Measurements from ENCODE around the gene ARIH2.
"Not testable (repeated sequence)": the region's sequence is repeated elsewhere in the genome, so short reads cannot be mapped to it uniquely, and the experiment has no call there.

ARIH2 gene

GRCh38 chr3:49007068-49007770 is 88.6 kb downstream of the ARIH2 start, which contains the start of gene WDR6:
Gene WDR6, plus strand, starts transcription at chr3:49007391. Its CDS starts 41 bp downstream, at chr3:49007432.
- Mint-ChIP-seq H3K27me3 (no peaks in the 10 kb centered on the region), H3K36me3 (peaks cover 31% of the 10 kb centered on the region), H3K9me3 (no peaks in the 10 kb centered on the region), H3K4me3 (peak within 1 kb of the TSS; percentile 98), H3K4me1 (peaks cover 38% of the 10 kb centered on the region), H3K27ac (peak within 1 kb of the TSS; percentile 99)
- CTCF ChIA-PET: interaction anchor here (0.6 to 5.2 kb wide), 9 partner anchors 11 to 261 kb away, joined by 3 to 62 read pairs (median 4); partner anchors contain the start of genes DALRD3, NDUFAF3 and P4HTM
- DNase-seq: peak; percentile 99

GRCh38 chr3:49007771-49008528 is 89.3 kb downstream of the ARIH2 start:
- H3K27me3 Mint-ChIP-seq: no peaks in the 10 kb centered on the region
- H3K4me3 Mint-ChIP-seq: peak overlapping the region; percentile 98
- peaks cover 30% of the 10 kb centered on the region for H3K4me1 Mint-ChIP-seq
- peak overlapping the region; percentile 99 for H3K27ac Mint-ChIP-seq
- no peaks in the 10 kb centered on the region for H3K9me3 Mint-ChIP-seq
- peaks cover 29% of the 10 kb centered on the region for H3K36me3 Mint-ChIP-seq
- CTCF ChIA-PET: interaction anchor here (0.6 to 5.2 kb wide), 9 partner anchors 11 to 89 kb away, joined by 3 to 62 read pairs (median 4); partner anchors contain the start of genes DALRD3, IMPDH2, NDUFAF3 and P4HTM
- DNase-seq: peak; percentile 92

- Mint-ChIP-seq H3K36me3 (peaks cover 29% of the 10 kb centered on the region), H3K4me1 (peaks cover 27% of the 10 kb centered on the region), H3K27ac (peak overlapping the region; percentile 99), H3K4me3 (peak overlapping the region; percentile 98)
- not testable (repeated sequence) for H3K27me3 Mint-ChIP-seq, H3K9me3 Mint-ChIP-seq, DNase-seq
- CTCF ChIA-PET: interaction anchor here (1.0 to 5.2 kb wide), 5 partner anchors 10 to 85 kb away, joined by 3 to 62 read pairs (median 11); partner anchors contain the start of genes DALRD3, IMPDH2, NDUFAF3 and P4HTM
Observed at GRCh38 chr3:49008627-49009026, 90.0 kb downstream of the ARIH2 start.

GRCh38 chr3:49009396-49009795 is 90.8 kb downstream of the ARIH2 start:
- H3K4me3 Mint-ChIP-seq: peak overlapping the region; percentile 6
- no peaks in the 10 kb centered on the region for H3K9me3 Mint-ChIP-seq
- peaks cover 31% of the 10 kb centered on the region for H3K4me1 Mint-ChIP-seq
- peaks cover 29% of the 10 kb centered on the region for H3K36me3 Mint-ChIP-seq
- CTCF ChIA-PET: interaction anchor here (1.2 to 5.2 kb wide), 3 partner anchors 9 to 84 kb away, joined by 3 to 62 read pairs (median 46); partner anchors contain the start of genes DALRD3, NDUFAF3 and P4HTM
- DNase-seq: no peak
- H3K27ac Mint-ChIP-seq: peak overlapping the region; percentile 7
- H3K27me3 Mint-ChIP-seq: no peaks in the 10 kb centered on the region

GRCh38 chr3:49012441-49013017 is 93.9 kb downstream of the ARIH2 start:
- peaks cover 35% of the 10 kb centered on the region for H3K4me1 Mint-ChIP-seq
- no peak overlapping the region for H3K4me3 Mint-ChIP-seq
- DNase-seq: no peak
- CTCF ChIA-PET: interaction anchor here (0.6 to 5.0 kb wide), 6 partner anchors 9 to 969 kb away, joined by 3 to 41 read pairs (median 5); partner anchors contain the start of genes NDUFAF3 and P4HTM
- H3K36me3 Mint-ChIP-seq: peaks cover 37% of the 10 kb centered on the region
- no peak overlapping the region for H3K27ac Mint-ChIP-seq
- no peaks in the 10 kb centered on the region for H3K27me3 Mint-ChIP-seq
- H3K9me3 Mint-ChIP-seq: no peaks in the 10 kb centered on the region

GRCh38 chr3:49013113-49013737 is 94.6 kb downstream of the ARIH2 start:
- no peak overlapping the region for H3K27ac Mint-ChIP-seq

GRCh38 chr3:49013738-49014660 is 95.4 kb downstream of the ARIH2 start:
- peaks cover 27% of the 10 kb centered on the region for H3K36me3 Mint-ChIP-seq

More at GRCh38 chr3:49013113-49013737, 94.6 kb downstream of the ARIH2 start:
- no peaks in the 10 kb centered on the region for H3K9me3 Mint-ChIP-seq
- no peak for DNase-seq
- CTCF ChIA-PET: interaction anchor here (0.6 to 5.0 kb wide), 7 partner anchors 8 to 970 kb away, joined by 3 to 41 read pairs (median 4); partner anchors contain the start of genes NDUFAF3 and P4HTM
- no peak overlapping the region for H3K4me3 Mint-ChIP-seq
- H3K36me3 Mint-ChIP-seq: peaks cover 33% of the 10 kb centered on the region
- no peaks in the 10 kb centered on the region for H3K27me3 Mint-ChIP-seq
- H3K4me1 Mint-ChIP-seq: peaks cover 33% of the 10 kb centered on the region

GRCh38 chr3:49015072-49015471 is 96.4 kb downstream of the ARIH2 start:
- H3K4me3 Mint-ChIP-seq: no peak overlapping the region
- DNase-seq: no peak
- H3K27ac Mint-ChIP-seq: no peak overlapping the region
- no peaks in the 10 kb centered on the region for H3K27me3 Mint-ChIP-seq
- H3K36me3 Mint-ChIP-seq: peaks cover 24% of the 10 kb centered on the region
- peaks cover 32% of the 10 kb centered on the region for H3K4me1 Mint-ChIP-seq
- CTCF ChIA-PET: interaction anchor here (5.0 to 9.0 kb wide), 2 partner anchors 8 to 27 kb away, joined by 41 to 62 read pairs; partner anchors contain the start of genes P4HTM and WDR6
- H3K9me3 Mint-ChIP-seq: no peaks in the 10 kb centered on the region

More at GRCh38 chr3:49013738-49014660, 95.4 kb downstream of the ARIH2 start:
- peak; percentile 70 for DNase-seq
- Mint-ChIP-seq H3K27me3 (no peaks in the 10 kb centered on the region), H3K9me3 (no peaks in the 10 kb centered on the region), H3K27ac (no peak overlapping the region), H3K4me1 (peaks cover 30% of the 10 kb centered on the region), H3K4me3 (no peak overlapping the region)
- CTCF ChIA-PET: interaction anchor here (0.6 to 9.0 kb wide), 6 partner anchors 7 to 26 kb away, joined by 3 to 62 read pairs (median 7); partner anchors contain the start of genes NDUFAF3, P4HTM and WDR6

- H3K4me3 Mint-ChIP-seq: no peak overlapping the region
- peaks cover 24% of the 10 kb centered on the region for H3K36me3 Mint-ChIP-seq
- no peak for DNase-seq
- CTCF ChIA-PET: interaction anchor here (9.0 kb wide), 1 partner anchor 9 kb away, joined by 62 read pairs; the partner anchor contains the start of gene WDR6
- H3K27ac Mint-ChIP-seq: peak overlapping the region; percentile 12
- H3K27me3 Mint-ChIP-seq: no peaks in the 10 kb centered on the region
- H3K9me3 Mint-ChIP-seq: no peaks in the 10 kb centered on the region
- peaks cover 35% of the 10 kb centered on the region for H3K4me1 Mint-ChIP-seq
Observed at GRCh38 chr3:49015765-49016164, 97.1 kb downstream of the ARIH2 start.

- H3K27ac Mint-ChIP-seq: no peak overlapping the region
- DNase-seq: no peak
Observed at GRCh38 chr3:49016414-49017228, 98.0 kb downstream of the ARIH2 start.

GRCh38 chr3:49017229-49017970 is 98.8 kb downstream of the ARIH2 start:
- peak overlapping the region; percentile 90 for H3K4me3 Mint-ChIP-seq
- peak overlapping the region; percentile 68 for H3K27ac Mint-ChIP-seq
- H3K36me3 Mint-ChIP-seq: peaks cover 20% of the 10 kb centered on the region
- H3K9me3 Mint-ChIP-seq: no peaks in the 10 kb centered on the region
- peaks cover 37% of the 10 kb centered on the region for H3K4me1 Mint-ChIP-seq
- CTCF ChIA-PET: interaction anchor here (0.9 to 9.0 kb wide), 3 partner anchors 10 to 140 kb away, joined by 3 to 62 read pairs (median 6); partner anchors contain the start of gene WDR6
- H3K27me3 Mint-ChIP-seq: no peaks in the 10 kb centered on the region
- DNase-seq: no peak

More at GRCh38 chr3:49016414-49017228, 98.0 kb downstream of the ARIH2 start:
- Mint-ChIP-seq H3K4me3 (peak overlapping the region; percentile 26), H3K27me3 (no peaks in the 10 kb centered on the region), H3K36me3 (peaks cover 24% of the 10 kb centered on the region), H3K4me1 (peaks cover 35% of the 10 kb centered on the region), H3K9me3 (no peaks in the 10 kb centered on the region)
- CTCF ChIA-PET: interaction anchor here (0.9 to 9.0 kb wide), 3 partner anchors 9 to 140 kb away, joined by 3 to 62 read pairs (median 6); partner anchors contain the start of gene WDR6

Data from activated naive CD4-positive, alpha-beta T cell treated with anti-CD3 and anti-CD28 coated beads, Interleukin-2, amount 10 ng/mL, durations not matched to agents 7 days and 5 days (primary cell).